GM10847 (cell line): ENCODE data around the gene COL4A6.

Source experiments
- POLR2A ChIP-seq: IDR thresholded peaks from 2 replicates; pipeline ENCODE4 v1.6.1; 2011; ENCODE audit not compliant: insufficient read length; ENCODE audit errors: extremely low read depth

Gene COL4A6

GRCh38 chrX:108306086-108306485 lies 132.1 kb downstream of the COL4A6 start:
- TF ChIP-seq POLR2A: no peak

GRCh38 chrX:108304757-108305156 lies 133.5 kb downstream of the COL4A6 start:
- TF ChIP-seq POLR2A: no peak

GRCh38 chrX:108304210-108304609 lies 134.0 kb downstream of the COL4A6 start:
- TF ChIP-seq POLR2A: no peak

DNA sequence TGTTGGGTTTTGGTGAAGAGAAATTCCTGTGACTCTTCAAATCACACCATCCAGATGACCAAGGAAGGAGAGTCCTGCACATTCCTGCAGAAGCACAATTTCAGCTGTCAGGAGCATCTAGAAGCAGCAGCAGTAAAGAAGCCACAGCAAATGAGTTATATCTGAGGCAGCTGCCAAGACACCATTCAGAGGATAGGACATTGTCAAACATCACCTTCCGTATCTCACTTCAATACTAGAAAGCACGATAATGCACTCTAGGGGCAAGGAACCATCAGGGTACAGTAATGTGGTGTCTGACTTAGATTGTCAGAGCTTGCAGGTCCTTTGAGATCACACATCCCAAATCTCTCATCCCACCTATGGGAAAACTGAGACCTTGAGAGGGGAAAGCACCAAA lies 134.5 kb downstream of the COL4A6 start:
- no peak for TF ChIP-seq POLR2A

DNA sequence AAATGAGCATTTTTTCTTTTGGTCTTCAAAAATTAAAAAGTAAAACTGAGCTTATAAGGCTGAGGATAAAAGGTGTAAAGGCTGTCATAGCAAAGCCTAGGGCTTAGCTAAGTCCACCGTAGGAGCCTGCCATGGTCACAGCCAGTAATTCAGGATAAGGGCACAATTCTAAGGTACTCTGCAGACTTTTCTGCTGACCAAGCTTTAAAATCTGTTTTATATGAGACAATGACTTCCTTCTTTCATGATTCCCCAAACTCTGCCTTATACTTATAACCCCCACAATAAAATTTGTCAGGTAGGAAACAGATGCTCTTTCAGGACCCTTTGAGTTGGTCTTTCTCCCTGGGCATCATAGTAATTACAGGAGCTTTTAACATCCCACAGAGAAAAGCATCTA lies 138.5 kb downstream of the COL4A6 start:
- TF ChIP-seq POLR2A: no peak

GRCh38 chrX:108299101-108299591 lies 139.1 kb downstream of the COL4A6 start:
- TF ChIP-seq POLR2A: no peak

DNA sequence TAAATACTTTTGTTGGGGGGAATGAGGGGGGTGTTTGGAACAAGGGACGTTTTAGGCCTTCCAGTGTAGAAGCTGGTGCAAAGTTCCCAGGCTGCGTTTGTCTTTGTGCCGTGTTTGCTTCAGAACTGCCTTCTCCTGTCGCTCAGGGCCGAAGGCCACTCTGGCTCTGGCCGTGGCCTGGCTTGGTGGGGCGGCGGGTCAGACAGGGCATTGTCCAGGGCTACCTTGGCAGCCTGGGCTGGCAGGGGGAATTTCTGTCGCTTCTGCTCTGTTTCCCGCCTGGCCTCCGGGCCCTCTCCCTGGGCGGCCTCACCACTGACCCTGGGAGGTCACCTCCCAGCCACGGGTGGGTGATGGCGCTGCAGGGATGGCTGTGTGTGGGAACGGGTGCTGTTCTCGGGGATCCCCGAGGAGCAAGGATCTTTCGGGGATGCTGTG lies 140.0 kb downstream of the COL4A6 start:
- TF ChIP-seq POLR2A: no peak

DNA sequence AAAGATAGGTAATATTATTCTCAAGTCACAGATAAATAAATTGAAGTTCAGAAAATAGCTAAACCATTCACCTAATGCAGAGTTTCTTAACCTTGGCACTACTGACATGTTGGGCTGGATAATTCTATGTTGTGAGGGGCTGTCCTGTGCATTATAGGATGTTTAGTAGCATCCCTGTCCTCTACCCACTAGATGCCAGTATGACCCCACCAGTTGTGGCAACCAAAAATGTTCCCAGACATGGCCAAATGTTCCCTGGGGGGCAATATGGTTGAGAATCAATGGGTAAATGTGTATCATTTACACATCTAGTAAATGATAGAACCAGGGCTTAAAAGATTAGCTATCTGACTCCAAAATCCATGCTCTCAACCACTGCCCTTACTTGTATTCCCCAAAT lies 140.9 kb downstream of the COL4A6 start:
- no peak for TF ChIP-seq POLR2A

DNA sequence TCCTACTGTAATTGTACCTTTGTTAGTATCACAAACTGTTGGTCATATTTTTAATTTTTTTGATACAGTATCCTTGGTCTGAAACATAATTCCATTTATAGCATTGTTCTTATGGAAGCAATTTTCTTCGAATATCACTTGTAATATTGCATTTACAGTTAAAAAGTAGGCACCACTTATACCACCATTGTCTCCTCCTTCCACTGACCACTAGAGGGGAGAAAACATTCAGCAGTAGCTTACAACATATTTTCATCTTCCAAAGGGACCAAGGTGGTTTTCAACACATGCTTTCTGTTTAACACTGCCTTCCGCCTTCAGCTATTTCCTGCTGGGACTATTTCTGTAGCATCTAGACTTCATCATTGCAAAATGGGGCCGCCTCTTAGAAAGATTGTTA lies 146.2 kb downstream of the COL4A6 start:
- no peak for TF ChIP-seq POLR2A

DNA sequence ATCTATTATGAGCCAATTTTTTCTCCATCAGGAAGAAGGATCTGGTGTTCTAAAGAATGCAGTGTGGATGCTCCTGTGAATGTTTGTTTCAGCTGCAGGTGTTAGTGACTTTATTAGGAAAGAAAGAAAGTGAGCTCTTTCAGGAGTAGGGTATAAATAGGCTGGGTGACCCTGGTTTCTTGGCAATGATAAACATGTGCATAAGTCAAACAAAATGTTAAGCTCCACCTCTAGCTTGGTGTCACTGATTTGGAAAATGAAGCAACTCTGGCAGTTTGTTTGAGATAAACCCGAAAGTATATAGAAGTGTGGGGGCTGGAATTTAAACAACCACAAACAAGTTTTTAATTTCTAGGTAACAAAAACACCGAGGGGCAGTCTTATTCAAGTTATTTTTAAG lies 152.3 kb downstream of the COL4A6 start:
- TF ChIP-seq POLR2A: no peak

DNA sequence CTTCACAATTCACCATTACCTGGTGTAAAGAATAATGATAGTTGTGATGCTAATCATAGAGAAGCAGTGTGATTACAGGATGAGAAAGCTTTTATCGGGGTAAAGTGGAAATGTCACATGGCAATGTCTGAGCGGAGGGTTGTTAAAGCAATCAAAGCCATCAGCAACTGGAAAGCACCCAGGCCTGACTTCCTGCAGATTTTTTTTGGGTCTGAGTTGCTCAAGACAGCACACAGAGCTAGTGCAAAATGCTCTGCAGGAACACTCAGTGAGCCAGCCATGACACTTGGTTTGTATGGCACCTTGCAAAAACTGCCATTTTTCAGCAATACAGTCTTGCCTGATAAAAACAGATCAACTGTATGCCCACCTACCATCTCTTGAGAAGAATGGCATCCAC lies 152.9 kb downstream of the COL4A6 start:
- TF ChIP-seq POLR2A: no peak

GRCh38 chrX:108275732-108276131 lies 162.5 kb downstream of the COL4A6 start:
- no peak for TF ChIP-seq POLR2A

DNA sequence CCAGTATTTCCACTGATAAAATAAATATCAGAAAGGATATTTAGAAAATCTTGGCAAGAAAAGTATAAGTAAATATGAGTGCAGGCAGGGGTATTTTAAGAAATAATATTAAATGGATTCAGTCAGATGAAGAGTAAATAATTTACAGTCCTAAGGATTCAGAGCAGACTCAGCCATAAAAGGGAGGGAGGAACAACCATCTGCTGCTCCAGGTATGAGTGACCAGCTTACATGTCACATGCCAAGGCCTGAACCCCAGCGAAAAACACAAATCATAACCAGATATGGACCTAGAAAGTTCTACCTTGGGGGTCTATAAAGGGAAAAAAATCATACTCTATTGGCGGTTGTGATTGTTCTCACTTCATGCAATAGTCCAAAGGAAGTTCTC lies 166.8 kb downstream of the COL4A6 start:
- TF ChIP-seq POLR2A: no peak

DNA sequence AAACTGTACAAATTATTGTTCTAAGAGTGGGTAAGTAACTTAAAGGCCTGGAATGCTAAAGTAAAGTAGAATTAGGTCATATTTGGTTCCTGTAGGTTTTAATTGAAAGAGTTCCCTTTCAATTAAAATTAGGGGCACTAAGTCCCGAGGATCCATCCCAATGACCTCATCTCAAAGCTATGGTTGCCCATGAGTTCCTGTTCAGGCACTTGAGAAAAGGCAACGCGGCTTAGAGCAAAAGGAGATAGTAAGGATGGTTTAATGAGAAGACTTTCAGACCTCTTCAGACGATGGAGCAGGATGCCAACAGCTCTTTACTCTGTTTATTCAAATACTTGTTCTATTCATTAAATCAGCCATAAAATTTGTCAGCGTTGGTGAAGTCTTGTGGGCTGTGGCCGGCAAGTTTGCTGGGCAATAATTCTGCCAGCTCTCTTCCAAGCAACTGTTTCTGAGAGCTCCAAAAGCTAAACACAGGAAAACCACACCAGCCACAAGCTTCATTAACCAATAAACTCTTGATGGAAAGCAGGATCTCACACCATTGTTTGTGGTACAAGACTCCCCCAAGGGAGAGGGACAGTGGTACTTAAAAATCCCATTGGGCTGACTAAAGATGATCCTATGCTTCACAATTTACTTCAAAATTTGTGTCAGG lies 167.4 kb downstream of the COL4A6 start:
- TF ChIP-seq POLR2A: no peak

DNA sequence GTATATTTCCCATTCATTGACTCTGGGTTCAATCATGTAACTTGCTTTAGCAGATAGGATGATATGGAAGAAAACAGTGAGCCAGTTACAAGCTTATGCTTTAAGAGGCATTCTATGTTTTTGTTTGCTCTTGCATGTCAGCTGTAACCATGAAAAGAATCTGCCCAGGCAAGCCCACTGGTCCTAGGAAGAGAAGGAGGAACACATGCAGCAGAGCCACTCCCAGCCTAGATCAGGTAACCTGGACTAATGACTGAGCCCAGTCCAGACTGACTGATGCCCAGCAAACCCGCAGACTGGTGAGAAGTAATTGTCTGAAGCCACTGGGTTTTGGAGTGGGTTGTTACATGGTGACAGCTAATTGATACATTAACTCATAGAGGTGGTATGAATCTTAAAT lies 167.9 kb downstream of the COL4A6 start:
- TF ChIP-seq POLR2A: no peak

DNA sequence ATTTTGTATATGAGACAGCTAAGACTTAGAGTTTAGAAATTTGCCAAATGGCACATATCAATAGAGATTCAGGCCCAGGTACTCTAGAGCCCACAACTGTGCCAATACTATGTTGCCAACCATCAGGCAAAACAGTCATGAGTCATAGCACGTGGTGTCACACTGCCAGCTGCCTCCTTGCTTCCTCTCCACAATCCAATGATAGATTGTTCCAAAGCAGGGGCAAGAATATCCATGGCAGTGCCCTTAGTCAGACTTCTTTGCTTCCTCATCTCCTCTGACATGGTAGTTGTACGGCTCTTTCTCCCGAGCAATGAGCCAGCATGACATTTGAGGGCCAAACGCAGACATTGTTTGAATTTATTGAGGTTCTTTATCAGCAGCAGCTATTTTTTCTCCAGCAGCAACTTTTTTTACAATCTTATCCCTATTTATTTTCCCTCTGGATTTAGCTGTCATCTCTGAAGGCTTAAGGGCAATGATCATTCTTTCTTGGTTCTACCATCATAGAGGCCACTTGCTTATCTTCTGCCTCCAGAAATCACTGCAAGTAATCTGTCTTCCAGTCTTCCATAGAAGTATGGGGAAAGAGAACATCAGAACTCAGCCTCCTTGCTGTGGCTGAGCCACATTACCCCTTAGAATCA lies 169.7 kb downstream of the COL4A6 start:
- TF ChIP-seq POLR2A: no peak

GRCh38 chrX:108267557-108267956 lies 170.7 kb downstream of the COL4A6 start:
- TF ChIP-seq POLR2A: no peak
